T-helper 1 cell (primary cell): ENCODE measurements around the gene FYTTD1.

Source experiments
- DNase-seq, 5 donors: peaks; one replicate each; pipeline ENCODE4 v3.0.0-alpha.2; 2012 to 2020

FYTTD1 gene

DNA sequence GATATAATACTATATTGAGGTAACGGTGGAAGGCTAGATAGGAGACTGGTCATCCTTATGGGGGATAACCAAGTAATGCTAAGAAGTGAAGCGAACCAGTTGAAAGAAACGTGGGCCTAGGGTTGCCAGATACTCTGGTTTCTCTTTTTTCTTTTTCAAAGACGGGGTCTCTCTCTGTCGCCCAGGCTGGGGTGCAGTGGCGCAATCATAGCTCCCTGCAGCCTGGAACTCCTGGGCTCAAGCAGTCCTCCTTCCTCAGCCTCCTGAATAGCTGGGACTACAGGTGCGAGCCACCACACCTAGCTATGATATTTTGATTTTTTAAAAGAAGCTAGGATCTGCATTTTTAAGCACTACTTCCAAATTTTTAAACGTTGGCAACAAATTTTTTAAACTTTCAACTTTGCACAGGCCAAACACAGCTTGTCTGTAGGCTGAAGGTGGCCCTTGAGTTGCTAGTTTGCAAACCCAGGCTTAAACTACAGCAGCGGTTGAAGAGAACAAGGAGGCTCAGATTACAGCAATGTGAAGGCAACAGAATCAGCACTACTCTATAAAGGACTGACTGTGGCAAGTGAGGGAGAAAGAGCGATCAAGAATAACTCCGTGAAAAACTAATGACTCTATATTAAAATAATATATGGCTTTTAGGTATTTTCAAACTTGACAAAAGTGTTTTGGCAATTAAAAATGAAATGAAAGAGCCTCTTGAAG is 11.8 kb upstream of the FYTTD1 start:
- no peak for DNase-seq

DNA sequence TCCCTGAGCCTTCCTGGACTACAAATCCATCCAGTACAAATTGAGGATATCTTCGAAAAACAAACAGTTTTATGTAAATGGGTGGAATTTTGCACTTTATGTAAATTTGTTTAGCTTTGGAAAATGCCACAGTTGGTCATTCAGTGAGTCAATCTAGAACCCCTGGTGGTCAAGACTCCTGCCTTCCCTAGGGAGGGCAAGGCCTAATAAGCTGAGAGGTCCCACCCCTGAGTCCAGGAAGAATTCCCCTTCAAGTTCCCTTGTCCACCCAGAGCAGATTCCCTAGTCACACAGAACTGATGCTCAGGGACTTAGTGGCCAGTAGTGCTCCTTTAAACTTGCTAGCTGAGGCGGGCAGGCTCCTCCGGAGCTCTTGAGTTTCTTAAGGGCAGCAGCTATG is 6.9 kb upstream of the FYTTD1 start:
- DNase-seq: no peak

DNA sequence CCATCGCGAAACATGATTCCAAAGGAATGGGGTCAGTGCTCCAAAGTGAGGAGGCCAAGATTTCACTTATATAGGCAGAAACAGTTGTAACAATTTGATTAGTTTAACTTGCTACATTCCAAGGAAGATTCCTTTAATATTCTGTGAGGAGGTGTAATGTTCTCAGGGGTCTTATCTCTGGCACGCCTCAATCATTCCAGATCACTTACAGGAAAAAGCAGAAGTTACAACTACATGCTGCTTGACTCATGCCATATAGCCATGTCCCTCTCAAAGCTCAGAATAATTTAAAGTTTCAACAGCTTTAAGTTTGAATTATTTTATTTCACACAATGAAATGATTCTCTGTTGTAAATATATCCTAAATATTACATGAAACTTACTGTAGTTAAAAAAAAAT is 3.5 kb upstream of the FYTTD1 start:
- DNase-seq: no peak

DNA sequence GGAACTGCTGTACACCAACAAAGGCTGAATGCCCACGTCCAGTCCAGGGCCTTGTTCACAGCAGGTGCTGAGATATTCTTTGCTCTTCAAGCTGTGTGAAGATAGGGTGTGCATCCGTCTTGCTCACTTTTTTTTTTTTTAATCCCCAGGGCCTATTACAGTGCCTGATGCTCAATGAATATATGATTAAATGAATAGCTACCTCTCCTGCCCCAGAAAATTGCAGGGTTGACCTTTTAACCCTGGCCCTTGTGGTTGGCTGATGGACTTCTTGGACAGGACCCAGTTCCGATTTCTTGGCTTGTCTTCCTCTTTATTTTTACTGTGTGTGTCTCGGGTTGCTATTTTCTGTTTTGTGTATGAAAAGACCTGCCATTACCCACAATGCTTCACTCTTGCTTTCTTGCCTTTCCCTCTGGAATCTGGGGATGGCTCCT is 2.9 kb upstream of the FYTTD1 start:
- no peak for DNase-seq

DNA sequence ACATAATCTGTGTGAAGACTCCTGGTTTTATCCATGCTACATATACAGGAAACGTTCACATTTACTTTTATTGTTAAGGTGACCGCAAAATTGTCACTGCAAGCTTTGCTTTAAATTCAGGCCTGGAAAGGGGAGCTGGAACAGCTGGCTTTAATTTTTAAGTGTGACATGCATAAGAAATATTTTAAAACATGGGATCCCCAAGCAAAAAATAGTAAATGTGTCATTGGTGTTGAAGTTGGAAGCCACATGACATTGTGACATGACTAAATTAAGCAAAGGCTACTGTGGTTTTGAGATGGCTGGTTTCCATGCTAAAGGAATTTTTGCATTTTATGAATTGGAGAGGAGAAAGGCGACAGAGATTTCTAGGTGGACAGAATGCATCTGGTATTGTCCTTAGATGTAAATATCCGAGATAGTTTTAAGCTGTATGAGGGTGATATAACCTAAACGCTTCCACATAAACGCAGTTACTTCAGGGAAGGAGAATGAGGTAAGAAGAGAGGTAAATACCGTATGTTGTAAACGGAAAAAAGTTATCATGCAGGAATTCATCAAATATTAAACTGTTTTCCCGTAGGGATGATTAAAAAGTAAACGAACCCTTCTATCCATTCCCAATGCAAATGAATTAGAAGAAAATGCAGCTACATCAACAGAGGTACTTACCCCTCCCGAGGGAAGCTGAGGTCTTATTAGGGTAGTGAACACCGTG is 927 bp upstream of the FYTTD1 start:
- no peak for DNase-seq

DNA sequence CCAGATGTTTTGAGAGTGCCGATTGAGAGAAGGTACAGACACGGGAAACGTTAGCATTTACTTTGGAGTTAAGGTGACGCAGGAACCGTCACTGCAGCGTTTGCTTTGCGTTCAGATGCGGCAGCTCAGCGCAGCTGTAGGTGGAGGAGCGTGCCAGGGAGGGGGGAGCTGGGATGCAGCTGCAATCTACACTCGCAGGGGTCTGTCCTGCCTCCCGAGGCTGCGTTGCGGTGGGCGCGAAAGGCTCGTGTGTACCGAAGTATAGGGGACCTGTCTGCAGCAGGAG is 425 bp upstream of the FYTTD1 start:
- DNase-seq: peak; percentile 30 to 73 (median 62)

DNA sequence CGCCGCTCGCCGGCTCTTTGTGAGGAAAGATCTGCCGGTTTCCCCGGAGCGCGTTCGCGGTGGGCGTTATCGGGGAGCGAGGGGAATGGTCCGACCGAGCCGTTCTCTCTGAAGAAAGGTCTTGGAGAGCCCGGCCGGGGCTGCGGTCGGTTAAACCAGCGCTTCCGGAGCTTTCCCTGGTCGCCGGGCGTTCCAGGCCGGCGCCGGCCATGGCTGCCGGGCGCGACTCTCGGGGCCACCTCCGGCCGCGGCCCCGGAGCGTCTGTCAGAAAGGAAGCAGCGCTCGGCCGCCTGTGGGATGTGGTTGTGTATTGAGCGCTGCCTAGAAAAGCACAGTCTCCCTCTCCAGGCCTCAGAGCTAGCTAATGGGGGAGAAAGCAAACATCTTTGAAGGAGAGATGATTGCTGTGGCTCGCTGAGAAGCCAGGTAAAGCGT is 731 bp downstream of the FYTTD1 start:
- peak; percentile 29 to 64 (median 47) for DNase-seq

DNA sequence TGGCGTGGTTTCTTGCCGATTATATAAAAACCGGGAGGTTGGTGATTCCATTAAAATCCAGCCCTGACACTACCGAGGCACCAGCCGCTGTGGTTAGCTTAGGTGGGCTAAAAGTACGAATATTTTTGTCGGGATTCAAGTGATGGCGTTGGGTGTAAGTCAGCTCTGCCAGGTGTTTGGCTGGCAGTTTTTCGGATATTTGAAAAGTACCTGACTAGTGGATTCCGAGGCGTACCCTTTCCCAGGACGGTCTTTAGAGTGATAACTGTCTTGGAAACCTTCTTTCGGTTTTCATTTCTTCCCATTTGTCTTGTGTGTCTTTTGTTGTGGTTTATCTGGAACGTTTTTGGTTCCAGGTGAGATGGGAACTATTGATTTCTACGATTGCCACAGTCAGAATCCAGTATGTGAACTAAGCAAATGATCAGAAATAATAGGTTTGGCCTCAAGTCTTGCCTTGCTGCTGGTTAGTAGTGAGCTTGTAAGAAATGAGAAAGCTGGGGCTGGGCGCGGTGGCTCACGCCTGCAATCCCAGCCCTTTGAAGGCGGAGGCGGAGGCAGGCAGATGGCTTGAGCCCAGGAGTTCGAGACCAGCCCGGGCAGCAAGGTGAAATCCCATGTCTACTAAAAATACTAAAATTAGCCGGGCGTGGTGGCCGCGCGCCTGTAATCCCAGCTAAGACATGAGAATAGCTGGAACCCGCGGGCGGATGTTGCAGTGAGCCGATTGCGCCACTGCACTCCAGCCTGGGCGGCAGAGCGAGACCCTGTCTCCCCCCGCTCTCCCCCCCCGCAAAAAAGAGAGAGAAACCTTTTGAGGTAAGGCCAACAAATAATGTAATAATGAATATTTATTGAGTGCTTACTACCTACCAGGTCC is 1.4 kb downstream of the FYTTD1 start:
- DNase-seq: peak in 1 of 5 donors; percentile 33

DNA sequence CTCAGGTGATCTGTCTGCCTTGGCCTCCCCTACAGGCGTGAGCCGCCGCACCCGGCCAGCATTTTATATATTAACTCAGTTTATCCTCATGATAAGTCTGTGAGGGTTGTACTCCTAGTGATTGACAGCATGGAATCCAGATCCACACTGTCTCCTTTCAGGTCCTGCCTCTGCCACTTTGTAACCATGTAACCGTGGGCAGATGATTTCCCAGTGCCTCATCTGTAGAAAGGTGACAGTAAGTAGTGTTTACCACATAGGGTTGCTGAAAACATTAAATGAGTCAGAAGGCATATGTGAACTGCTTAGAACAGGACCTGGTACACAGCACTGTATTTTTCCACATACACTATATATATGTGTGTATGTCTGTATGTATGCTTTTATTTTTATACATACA is 2.4 kb downstream of the FYTTD1 start:
- no peak for DNase-seq

DNA sequence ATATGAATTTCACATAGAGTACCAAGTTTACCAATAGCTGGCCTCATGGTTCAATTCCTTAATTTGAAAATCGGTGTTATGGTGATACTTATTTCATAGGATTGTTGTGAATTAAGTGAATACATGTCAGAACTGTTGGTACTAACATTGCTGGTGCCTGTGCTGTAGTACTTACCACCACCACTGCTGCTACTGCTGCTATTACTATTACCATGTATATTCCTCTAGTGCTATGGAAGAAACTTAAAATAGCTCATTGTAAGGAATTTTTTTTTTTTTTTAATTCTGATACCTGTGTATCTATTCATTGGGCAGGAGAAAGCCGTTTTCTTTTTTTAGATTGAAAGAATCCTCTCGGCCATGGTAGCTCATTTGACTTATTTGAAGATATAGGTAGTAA is 3.6 kb downstream of the FYTTD1 start:
- no peak for DNase-seq

DNA sequence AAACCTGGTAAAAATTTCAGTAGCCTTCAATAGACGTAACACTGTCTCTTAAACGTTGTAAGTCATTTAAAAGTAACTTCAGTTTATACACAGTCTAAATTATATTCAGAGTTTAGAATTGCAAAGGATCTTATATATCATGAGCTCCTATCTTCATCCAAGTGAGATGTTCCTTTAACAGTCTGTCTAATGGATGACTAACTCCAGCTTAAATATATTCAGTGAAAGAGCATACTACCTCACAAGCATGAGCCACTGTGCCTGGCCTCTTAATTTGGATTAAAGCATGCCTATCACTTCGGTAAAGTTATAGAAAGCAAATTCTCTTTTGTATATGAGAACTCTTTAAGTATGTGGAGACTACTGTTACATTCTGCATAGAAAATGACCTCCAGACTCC is 7.0 kb downstream of the FYTTD1 start:
- no peak for DNase-seq

DNA sequence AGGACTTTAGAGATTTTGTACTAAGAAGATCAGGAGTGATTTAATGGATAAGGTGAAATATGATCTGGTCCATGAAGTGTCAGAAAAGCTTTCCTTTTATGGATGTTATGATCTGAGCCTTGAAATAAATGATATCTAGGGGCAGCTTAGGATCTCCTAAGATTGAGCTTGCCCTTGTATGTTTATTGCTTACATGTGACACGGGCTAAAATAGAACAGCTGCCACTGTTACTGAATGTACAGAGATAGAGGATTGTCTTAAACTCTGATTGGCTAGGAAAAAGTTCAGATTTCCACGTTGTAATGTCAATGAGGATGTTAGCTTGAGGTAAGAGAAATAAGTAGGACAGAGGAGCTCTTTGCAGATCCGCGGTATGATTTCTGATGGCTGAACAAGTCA is 8.8 kb downstream of the FYTTD1 start:
- no peak for DNase-seq

DNA sequence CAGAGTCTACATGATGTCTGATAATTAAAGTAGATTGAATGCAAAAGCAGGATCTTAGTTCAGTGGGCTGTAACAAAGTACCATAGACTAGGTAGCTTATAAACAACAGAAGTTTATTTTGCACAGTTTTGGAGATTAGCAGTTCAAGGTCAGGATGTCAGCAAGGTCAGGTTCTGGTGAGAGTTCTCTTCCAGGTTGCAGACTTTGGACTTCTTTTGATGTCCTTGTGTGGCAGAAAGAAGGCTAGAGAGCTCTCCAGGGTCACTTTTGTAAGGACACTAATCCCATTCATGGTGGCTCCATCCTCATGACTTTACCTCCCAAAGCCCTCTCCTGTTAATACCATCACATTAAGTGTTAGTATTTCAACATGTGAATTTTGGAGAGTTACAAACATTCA is 12.1 kb downstream of the FYTTD1 start:
- no peak for DNase-seq

DNA sequence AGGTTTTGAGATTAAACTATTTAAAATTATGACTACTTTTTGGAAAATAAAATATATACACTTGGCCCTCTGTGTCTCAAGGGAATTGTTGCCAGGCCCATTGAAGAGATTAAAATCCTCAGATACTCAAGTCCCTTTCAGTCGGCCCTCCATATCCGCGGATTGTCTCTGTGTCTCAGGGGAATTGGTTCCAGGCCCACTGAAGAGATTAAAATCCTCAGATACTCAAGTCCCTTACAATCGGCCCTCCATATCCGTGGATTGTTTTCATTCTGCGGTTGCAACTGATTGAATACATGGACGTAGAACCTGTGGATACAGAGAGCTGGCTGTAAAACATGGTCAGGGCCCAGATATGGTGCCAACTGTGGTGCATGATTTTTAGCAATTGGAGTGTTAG is 25.6 kb downstream of the FYTTD1 start:
- no peak for DNase-seq

DNA sequence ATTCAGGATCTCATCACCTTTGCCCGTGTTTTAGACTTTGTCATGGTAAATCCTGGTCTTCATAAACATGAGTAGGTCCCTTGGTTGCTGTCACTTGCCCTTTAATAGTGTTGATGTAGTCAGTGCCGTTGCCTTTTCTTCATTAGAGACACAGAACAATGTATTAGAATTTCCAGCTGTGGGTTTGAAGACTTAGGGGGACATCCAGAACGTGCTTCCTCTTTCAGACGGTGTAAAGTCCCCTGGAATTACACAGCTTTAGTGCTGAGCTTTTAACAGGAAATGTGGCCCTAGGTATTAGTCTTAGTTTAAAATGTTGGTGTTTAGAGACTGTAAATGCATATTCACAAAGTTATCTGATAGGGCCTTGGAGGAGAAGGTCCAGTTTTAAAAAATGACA is 32.5 kb downstream of the FYTTD1 start:
- DNase-seq: no peak

DNA sequence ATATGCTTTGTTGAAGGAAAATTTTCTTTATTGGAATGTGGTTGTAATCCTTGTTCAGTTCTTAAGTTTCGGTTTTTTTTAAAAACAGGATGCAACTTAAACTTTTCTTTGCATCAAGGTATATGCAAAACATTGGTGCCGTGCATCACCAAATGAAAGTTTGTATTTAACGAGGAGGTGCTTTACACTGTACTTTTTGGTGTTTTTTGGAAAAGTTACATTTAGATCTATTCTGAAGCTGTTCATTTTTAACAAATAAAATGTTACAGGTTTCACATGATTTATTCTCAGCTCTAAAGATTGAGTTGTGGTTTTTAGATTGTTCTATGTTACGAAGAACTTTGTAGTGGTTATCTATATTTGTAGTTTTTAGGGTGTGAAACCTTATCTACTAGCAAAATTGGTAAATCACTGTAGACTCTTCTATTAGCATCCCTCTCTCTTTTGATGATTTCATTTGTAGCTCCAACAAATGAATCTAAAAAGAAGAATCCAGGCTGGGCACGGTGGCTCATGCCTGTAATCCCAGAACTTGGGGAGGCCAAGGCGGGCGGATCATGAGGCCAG is 34.4 kb downstream of the FYTTD1 start:
- no peak for DNase-seq

DNA sequence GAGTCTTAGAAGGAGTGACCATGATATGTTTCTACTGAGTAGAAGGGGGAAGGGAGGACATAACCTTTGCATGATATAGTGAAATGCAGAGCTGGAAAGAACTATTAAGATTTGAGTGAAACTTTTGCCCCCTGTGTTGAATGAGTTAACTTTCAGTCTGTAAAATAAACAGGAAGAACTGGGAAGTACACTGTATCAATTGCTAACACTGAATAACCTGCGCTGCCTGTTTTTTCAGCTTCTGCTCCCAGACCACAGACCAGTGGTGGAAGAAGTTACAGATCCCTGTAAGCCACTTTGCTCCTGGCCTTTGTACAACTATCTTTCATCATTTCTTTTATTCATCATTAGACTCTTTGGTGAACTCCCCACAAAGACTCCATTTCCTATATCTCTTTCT is 37.7 kb downstream of the FYTTD1 start:
- no peak for DNase-seq

DNA sequence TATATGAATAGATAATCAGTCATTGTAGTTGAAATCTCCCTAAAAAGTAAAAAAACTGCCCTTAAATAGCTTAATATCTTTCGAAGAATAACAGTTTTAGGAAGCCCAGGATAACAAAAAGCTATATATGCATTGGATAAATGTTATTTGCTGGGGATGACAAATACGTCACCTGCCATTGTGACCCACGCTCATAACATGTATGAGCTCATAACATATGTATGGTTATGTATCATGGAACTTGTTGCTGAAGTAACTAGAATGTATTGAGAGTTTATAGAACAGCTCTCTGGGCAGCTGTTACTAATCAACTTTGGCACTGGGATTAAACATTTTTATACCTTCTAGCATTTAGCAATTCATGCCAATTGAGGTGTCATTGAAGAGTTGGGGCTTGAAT is 39.6 kb downstream of the FYTTD1 start:
- no peak for DNase-seq

DNA sequence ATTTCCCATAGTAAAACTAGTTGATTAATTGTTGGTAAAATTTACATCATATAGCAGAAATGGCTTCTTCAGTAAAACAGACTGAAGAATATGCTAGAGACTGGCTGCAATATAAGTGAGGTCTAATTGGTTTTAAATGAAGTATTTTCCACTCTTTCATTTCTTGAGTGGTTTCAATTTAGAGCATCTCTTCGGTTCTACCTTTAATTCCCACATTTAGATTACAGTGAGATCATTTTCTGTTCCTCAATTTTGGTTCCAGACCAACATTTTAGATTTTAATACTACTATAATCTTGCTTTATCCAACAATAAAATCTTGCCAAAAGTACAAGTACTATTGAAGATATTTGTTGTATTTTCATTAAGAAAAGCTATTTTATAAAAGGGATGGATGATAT is 40.4 kb downstream of the FYTTD1 start:
- DNase-seq: no peak

DNA sequence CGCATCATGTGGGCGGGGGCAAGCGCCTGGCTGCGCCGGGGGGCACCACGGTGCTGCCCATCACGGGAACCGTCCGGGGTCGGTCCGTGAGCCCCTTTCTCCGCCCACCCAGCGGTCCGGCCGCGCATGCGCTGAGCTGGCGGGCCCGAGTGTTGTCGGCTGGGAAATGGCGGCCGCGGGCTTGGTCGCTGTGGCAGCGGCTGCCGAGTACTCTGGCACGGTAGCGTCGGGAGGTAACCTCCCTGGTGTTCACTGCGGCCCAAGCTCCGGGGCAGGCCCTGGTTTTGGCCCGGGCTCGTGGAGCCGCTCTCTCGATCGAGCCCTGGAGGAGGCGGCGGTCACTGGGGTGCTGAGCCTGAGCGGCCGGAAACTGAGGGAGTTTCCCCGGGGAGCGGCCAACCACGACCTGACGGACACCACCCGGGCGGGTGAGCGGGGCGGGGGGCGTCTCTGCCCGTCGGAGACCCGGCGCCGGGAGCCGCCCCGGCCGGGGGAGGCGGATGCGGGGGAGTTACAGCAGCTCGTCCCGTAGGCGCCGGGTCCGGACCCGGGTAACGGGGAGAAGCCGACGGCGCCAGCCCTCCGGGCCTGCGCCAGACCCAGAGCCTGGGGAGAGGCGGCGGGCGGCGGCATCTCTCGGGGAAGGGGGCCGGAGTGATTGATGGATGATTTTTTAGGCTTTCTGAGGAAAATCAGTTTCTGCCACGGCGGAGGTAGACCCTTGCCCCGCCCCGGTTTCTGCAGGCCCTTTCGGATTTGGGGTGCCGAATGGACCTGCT is 41.6 kb downstream of the FYTTD1 start, which contains the start of gene LRCH3:
LRCH3 (plus strand) TSS at position 142 of the 779 bp plus-strand sequence; CDS start at position 167, 25 bp downstream.
- DNase-seq: peak; percentile 65 to 80 (median 73)

DNA sequence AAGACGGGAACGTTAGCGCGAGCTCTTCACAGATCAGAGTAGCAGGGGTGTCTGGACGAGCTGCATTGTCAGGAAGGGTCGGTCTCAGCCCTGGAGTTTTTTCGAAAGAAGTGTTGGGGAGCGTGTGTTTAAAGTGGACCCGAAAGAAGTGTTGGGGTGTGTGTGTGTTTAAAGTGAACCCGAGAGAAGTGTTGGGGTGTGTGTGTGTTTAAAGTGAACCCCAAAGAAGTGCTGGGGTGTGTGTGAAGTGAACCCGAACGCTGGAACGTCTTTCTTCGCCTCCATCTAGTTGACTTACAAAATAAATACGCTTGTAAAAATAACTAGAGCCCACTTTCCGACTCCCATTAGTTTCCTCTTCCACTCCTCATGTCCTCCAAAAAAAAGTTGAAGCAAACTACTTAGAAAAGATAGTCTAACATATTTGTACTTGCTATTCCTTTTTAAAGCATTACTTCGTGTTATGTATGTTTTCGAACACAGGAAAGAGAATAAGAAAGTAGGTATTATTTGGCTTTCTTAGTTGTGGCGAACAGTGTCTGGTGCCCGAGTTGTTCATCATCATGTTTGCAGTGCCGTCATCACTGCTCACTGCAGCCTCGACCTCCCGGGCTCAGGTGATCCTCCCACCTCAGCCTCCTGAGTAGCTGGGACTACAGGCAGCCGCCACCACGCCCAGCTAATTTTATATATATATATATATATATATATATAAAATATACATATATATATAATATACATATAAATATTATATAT is 42.4 kb downstream of the FYTTD1 start:
- peak in 3 of 5 donors; percentile 22 to 53 (median 22) for DNase-seq

DNA sequence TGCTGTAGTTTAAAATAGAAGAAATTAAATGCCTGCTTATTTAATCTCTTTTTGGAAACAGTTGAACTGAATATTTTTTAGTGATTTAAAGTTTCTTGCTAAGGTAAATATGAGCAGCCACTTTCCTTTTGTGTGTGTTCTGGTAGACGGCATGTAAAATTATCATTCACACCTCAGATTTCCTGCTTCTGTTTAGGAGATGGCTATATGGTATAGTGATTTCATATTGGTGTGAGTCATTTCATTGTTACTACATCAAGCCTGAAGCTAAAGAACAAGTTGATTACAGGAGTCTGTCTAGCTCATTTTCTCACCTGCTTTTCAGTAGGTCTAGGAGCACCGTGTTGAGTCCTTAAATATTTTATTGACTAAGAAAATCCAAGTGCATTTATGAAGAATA is 43.6 kb downstream of the FYTTD1 start:
- DNase-seq: peak in 1 of 5 donors; percentile 69
